WERI-Rb-1 (cell line): ENCODE measurements around the gene METTL23.

Experiments used
- DNase-seq: peaks from one replicate; pipeline ENCODE4 v3.0.0-alpha.2; 2020
- H3K27ac ChIP-seq: fragments of 250-450 bp; sonication (Bioruptor Pico); 2 replicates; pipeline ENCODE4 v1.5.1; 2020; ENCODE audit warnings: mild to moderate bottlenecking, moderate library complexity
- H3K27me3 ChIP-seq: fragments of 250-450 bp; sonication (Bioruptor Pico); 2 replicates; pipeline ENCODE4 v1.5.1; 2021; ENCODE audit warnings: mild to moderate bottlenecking, low read depth, moderate library complexity; ENCODE audit not compliant: insufficient read depth, severe bottlenecking
- H3K36me3 ChIP-seq: fragments of 250-450 bp; sonication (Bioruptor Pico); 2 replicates; pipeline ENCODE4 v1.5.1; 2020; ENCODE audit warnings: mild to moderate bottlenecking, moderate library complexity
- H3K4me3 ChIP-seq: 2 replicates; pipeline ENCODE4 v1.5.1; 2011; ENCODE audit warnings: low read depth, mild to moderate bottlenecking, control low read depth, low read length
- H3K9me3 ChIP-seq: fragments of 250-450 bp; sonication (Bioruptor Pico); 2 replicates; pipeline ENCODE4 v1.5.1; 2021; ENCODE audit warnings: mild to moderate bottlenecking, moderate library complexity; ENCODE audit not compliant: severe bottlenecking
- TF ChIP-seq, protein P1 (sequence below): IDR thresholded peaks from 2 replicates; pipeline ENCODE4 v1.5.1; 2011; ENCODE audit warnings: low read depth, mild to moderate bottlenecking, control low read depth, inconsistent platforms, low read length

The METTL23 gene

DNA sequence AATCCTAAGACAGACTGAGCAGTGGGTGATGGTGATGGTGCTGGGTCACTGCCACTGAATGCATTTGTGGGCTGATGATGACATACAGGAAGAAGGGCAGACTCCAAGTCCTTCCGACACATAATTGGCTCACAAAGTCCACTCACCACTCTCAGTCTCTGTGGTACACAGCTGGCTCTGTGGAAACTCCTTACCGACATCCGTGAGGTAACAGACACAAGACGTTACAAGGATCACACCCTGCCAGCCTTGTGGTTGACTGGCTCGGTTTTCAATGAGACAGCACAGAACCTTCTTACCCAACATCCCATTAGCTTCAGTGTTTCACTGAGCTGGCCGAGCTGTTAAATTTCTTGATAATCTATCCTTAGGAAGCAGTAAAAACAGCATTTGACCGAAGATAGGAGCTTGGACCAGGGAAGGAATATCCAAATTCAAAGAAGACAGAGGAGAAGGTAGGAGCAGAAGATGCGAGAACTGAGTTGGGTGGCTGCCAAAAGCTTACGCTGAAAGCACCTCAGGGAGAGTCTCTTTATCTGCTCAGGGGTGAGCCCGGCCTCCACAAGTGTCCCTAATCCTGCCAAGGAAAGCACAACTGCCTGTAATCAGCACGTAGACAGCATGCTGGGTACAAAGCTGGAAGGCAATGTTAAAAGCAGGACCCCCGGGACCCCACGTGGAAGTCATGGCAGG lies 10.3 kb upstream of the METTL23 start:
- Histone ChIP-seq H3K27ac (peak overlapping the region; percentile 28), H3K36me3 (peaks cover 85% of the 10 kb centered on the region), H3K9me3 (no peaks in the 10 kb centered on the region), H3K27me3 (no peaks in the 10 kb centered on the region), H3K4me3 (no peak overlapping the region)
- peak; percentile 55 for DNase-seq
- TF ChIP-seq, protein P1, sequence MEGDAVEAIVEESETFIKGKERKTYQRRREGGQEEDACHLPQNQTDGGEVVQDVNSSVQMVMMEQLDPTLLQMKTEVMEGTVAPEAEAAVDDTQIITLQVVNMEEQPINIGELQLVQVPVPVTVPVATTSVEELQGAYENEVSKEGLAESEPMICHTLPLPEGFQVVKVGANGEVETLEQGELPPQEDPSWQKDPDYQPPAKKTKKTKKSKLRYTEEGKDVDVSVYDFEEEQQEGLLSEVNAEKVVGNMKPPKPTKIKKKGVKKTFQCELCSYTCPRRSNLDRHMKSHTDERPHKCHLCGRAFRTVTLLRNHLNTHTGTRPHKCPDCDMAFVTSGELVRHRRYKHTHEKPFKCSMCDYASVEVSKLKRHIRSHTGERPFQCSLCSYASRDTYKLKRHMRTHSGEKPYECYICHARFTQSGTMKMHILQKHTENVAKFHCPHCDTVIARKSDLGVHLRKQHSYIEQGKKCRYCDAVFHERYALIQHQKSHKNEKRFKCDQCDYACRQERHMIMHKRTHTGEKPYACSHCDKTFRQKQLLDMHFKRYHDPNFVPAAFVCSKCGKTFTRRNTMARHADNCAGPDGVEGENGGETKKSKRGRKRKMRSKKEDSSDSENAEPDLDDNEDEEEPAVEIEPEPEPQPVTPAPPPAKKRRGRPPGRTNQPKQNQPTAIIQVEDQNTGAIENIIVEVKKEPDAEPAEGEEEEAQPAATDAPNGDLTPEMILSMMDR, result no peak

- Histone ChIP-seq H3K27ac (peak overlapping the region; percentile 28), H3K9me3 (no peaks in the 10 kb centered on the region), H3K4me3 (no peak overlapping the region), H3K27me3 (no peaks in the 10 kb centered on the region), H3K36me3 (peaks cover 91% of the 10 kb centered on the region)
- TF ChIP-seq, protein P1, result no peak
- DNase-seq, result no peak
Observed at GRCh38 chr17:76716839-76717215, 9.8 kb upstream of the METTL23 start.

GRCh38 chr17:76718516-76718915 lies 8.1 kb upstream of the METTL23 start:
- H3K4me3 ChIP-seq, result no peak overlapping the region
- H3K27me3 ChIP-seq, result no peaks in the 10 kb centered on the region
- H3K9me3 ChIP-seq, result no peaks in the 10 kb centered on the region
- H3K27ac ChIP-seq, result no peak overlapping the region
- DNase-seq, result no peak
- TF ChIP-seq, protein P1, result no peak
- peaks cover 95% of the 10 kb centered on the region for H3K36me3 ChIP-seq

DNA sequence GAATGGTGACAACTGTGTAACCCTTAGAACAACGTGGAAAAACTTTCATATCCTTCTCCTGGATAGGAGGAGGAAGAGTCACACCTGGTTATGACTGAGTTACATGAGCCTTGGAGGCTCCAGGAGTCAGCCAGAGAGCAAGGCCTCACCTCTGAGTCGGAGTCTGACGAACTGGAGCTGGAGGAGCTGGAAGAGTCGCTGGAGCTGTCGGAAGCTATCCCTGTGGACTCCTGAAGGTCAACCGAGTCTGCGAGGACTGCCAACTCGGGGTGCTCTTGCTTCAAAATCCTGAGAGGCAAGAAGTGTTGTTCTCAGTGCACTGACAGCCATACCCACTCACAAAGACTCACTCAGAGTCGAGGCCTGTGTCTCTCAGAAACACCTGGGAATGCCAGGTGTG lies 6.4 kb upstream of the METTL23 start:
- H3K36me3 ChIP-seq, result peaks cover 96% of the 10 kb centered on the region

DNA sequence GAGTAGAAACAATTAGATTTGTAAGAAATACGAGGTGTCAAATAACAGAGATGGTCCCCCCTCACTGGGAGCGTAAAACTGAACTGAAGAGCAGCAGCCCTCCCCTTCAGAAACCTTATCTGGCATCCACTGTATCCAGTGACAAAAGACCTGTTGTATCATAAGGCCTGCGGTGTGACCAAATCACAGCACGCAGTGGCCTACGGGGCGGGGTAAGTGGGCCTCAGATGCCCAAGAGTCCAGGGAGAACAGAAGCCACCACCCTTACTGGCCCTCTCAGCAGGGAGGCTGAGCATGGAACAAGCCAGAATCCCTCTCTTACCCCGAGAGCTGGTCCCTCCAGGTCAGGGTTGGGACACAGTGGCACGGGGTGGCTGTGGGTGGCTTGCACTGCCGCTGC lies 5.7 kb upstream of the METTL23 start:
- no peak for DNase-seq
- no peaks in the 10 kb centered on the region for H3K27me3 ChIP-seq
- H3K36me3 ChIP-seq, result peaks cover 92% of the 10 kb centered on the region
- H3K27ac ChIP-seq, result no peak overlapping the region
- H3K4me3 ChIP-seq, result no peak overlapping the region
- H3K9me3 ChIP-seq, result no peaks in the 10 kb centered on the region
- TF ChIP-seq, protein P1, result no peak

More for the DNA sequence above, 6.4 kb upstream of the METTL23 start:
- no peaks in the 10 kb centered on the region for H3K9me3 ChIP-seq
- H3K4me3 ChIP-seq, result no peak overlapping the region
- TF ChIP-seq, protein P1, result no peak
- no peaks in the 10 kb centered on the region for H3K27me3 ChIP-seq
- no peak overlapping the region for H3K27ac ChIP-seq
- no peak for DNase-seq

- TF ChIP-seq, protein P1, result no peak
- no peaks in the 10 kb centered on the region for H3K27me3 ChIP-seq
- peaks cover 91% of the 10 kb centered on the region for H3K36me3 ChIP-seq
- no peak overlapping the region for H3K27ac ChIP-seq
- no peak overlapping the region for H3K4me3 ChIP-seq
- no peak for DNase-seq
- H3K9me3 ChIP-seq, result no peaks in the 10 kb centered on the region
Observed at GRCh38 chr17:76721463-76721862, 5.2 kb upstream of the METTL23 start.
